Hepatocyte (in vitro differentiated cells): ENCODE results near the gene REXO5.

Source experiments
- EZH2 ChIP-seq: fragments of 200-600 bp; sonication (generic); IDR thresholded peaks from 2 replicates; pipeline ENCODE4 v1.6.1; 2016; ENCODE audit warnings: antibody characterized with exemption, mild to moderate bottlenecking, borderline replicate concordance
- TF ChIP-seq, protein P1 (sequence below): fragments of 200-600 bp; sonication (generic); IDR thresholded peaks from 2 replicates; pipeline ENCODE4 v1.5.1; 2016; ENCODE audit warnings: antibody characterized with exemption, mild to moderate bottlenecking; ENCODE audit not compliant: poor library complexity

DNA sequence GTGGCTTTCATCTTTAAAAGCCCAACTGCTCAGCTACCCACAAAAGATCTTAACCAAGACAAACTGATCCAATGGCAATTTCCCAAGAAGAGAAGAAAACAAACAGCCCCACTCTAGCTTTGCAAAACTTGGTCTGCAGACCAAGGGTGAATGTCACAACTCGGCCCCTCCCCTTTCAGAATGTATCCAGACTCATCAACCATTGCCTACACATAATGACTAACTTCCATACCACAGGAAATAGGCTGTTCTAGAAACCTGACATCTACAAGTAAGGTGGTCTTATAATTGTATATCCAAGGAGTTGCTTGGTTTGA is 77.9 kb downstream of the REXO5 start:
- TF ChIP-seq, protein P1, sequence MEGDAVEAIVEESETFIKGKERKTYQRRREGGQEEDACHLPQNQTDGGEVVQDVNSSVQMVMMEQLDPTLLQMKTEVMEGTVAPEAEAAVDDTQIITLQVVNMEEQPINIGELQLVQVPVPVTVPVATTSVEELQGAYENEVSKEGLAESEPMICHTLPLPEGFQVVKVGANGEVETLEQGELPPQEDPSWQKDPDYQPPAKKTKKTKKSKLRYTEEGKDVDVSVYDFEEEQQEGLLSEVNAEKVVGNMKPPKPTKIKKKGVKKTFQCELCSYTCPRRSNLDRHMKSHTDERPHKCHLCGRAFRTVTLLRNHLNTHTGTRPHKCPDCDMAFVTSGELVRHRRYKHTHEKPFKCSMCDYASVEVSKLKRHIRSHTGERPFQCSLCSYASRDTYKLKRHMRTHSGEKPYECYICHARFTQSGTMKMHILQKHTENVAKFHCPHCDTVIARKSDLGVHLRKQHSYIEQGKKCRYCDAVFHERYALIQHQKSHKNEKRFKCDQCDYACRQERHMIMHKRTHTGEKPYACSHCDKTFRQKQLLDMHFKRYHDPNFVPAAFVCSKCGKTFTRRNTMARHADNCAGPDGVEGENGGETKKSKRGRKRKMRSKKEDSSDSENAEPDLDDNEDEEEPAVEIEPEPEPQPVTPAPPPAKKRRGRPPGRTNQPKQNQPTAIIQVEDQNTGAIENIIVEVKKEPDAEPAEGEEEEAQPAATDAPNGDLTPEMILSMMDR = no peak
- TF ChIP-seq EZH2 = no peak
